ENCODE measurements around the gene FLNC.

The FLNC gene

GRCh38 chr7:128788446-128789412 is 41.5 kb upstream of the FLNC start:
- no peak for TF ChIP-seq CTCF (IDR thresholded peaks at IDR 0.05; ENCODE audit: control insufficient read depth, extremely low read depth, insufficient read depth)
- DNase-seq (ENCODE audit: low read depth) = no peak

GRCh38 chr7:128790315-128791041 is 39.7 kb upstream of the FLNC start:
- H3K4me3 ChIP-seq (ENCODE audit: low read depth, low read length) = peak overlapping the region; percentile 77
- DNase-seq (ENCODE audit: low read depth) = no peak
- TF ChIP-seq CTCF (IDR thresholded peaks at IDR 0.05; ENCODE audit: control insufficient read depth, extremely low read depth, insufficient read depth) = no peak

More at GRCh38 chr7:128788446-128789412, 41.5 kb upstream of the FLNC start:
- no peak overlapping the region for H3K4me3 ChIP-seq (ENCODE audit: low read depth, low read length)

GRCh38 chr7:128791121-128791971 is 38.9 kb upstream of the FLNC start, which contains the start of gene CCDC136:
Gene CCDC136, plus strand, starts transcription at chr7:128791968. Its CDS starts 444 bp downstream, at chr7:128792412.
- peak within 1 kb of the TSS; percentile 77 for H3K4me3 ChIP-seq (ENCODE audit: low read depth, low read length)
- no peak for DNase-seq (ENCODE audit: low read depth)
- no peak for TF ChIP-seq CTCF (IDR thresholded peaks at IDR 0.05; ENCODE audit: control insufficient read depth, extremely low read depth, insufficient read depth)

- DNase-seq (ENCODE audit: low read depth) = no peak
- H3K4me3 ChIP-seq (ENCODE audit: low read depth, low read length) = peak overlapping the region; percentile 77
- no peak for TF ChIP-seq CTCF (IDR thresholded peaks at IDR 0.05; ENCODE audit: control insufficient read depth, extremely low read depth, insufficient read depth)
Observed at GRCh38 chr7:128791972-128792327, 38.3 kb upstream of the FLNC start.

GRCh38 chr7:128792471-128793180 is 37.6 kb upstream of the FLNC start:
- DNase-seq (ENCODE audit: low read depth) = no peak
- TF ChIP-seq CTCF (IDR thresholded peaks at IDR 0.05; ENCODE audit: control insufficient read depth, extremely low read depth, insufficient read depth) = no peak
- no peak overlapping the region for H3K4me3 ChIP-seq (ENCODE audit: low read depth, low read length)

GRCh38 chr7:128793181-128793547 is 37.0 kb upstream of the FLNC start:
- TF ChIP-seq CTCF (IDR thresholded peaks at IDR 0.05; ENCODE audit: control insufficient read depth, extremely low read depth, insufficient read depth) = no peak
- no peak for DNase-seq (ENCODE audit: low read depth)
- no peak overlapping the region for H3K4me3 ChIP-seq (ENCODE audit: low read depth, low read length)

All from LNCaP clone FGC (cell line).